Panc1 (cell line): Measurements from ENCODE around the gene HDGFL2. TPM values are rescaled to one million over a fixed set of nuclear protein-coding genes. Genes with fewer than 3 reads are reported as not detected.

Experiments
- ATAC-seq: fragments of 200-7000 bp; cut with Tn5 transposase; 2 replicates; pipeline ENCODE4 v1.9.1; 2020; ENCODE audit warnings: mild to moderate bottlenecking, moderate library complexity
- BruUV-seq: library from RNA; stranded (reverse); fragments of 400-500 nt; replicated peaks from 2 replicates; lab custom pipeline; 2021; lab: Mats Ljungman, UMichigan
- CTCF ChIA-PET: fragments of 300-600 bp; sonication (Branson Sonifier 250); formaldehyde crosslinking; loops from one replicate; lab custom pipeline; 2022; ENCODE audit warnings: antibody characterized with exemption; lab: Charles Lee
- POLR2A ChIA-PET: fragments of 300-600 bp; sonication (Branson Sonifier 250); formaldehyde crosslinking; loops from one replicate; lab custom pipeline; 2022; ENCODE audit warnings: antibody characterized with exemption; lab: Charles Lee
- DNase-seq: peaks from one replicate; pipeline ENCODE4 v3.0.0-alpha.2; 2010; ENCODE audit warnings: low read depth, low spot score
- H3K27ac ChIP-seq: 2 replicates; pipeline ENCODE4 v1.5.1; 2011; ENCODE audit warnings: mild to moderate bottlenecking, low read length, inconsistent platforms
- H3K27me3 ChIP-seq: fragments of 200-500 bp; sonication (Bioruptor generic); 2 replicates; pipeline ENCODE4 v1.6.0; 2014; ENCODE audit warnings: low read length, inconsistent platforms; ENCODE audit not compliant: control insufficient read depth, insufficient read depth
- H3K36me3 ChIP-seq: fragments of 200-500 bp; sonication (Bioruptor generic); 2 replicates; pipeline ENCODE4 v1.5.1; 2014; ENCODE audit warnings: inconsistent platforms, mild to moderate bottlenecking, low read length, moderate library complexity; ENCODE audit not compliant: control insufficient read depth, insufficient read depth
- H3K4me1 ChIP-seq: 2 replicates; pipeline ENCODE4 v1.5.1; 2011; ENCODE audit warnings: inconsistent platforms, mild to moderate bottlenecking, low read length, moderate library complexity; ENCODE audit not compliant: control insufficient read depth, insufficient read depth
- H3K4me3 ChIP-seq, 2 experiments: 2 replicates each; pipeline ENCODE4 v1.5.1; 2011 to 2012; ENCODE audit warnings: low read depth in 2 of 2, low read length in 2 of 2, mild to moderate bottlenecking in 2 of 2, inconsistent platforms in 1 of 2, moderate library complexity in 1 of 2
- H3K9me3 ChIP-seq: fragments of 200-500 bp; sonication (Bioruptor generic); 2 replicates; pipeline ENCODE4 v1.5.1; 2014; ENCODE audit warnings: low read depth, mild to moderate bottlenecking, inconsistent platforms, low read length, moderate library complexity; ENCODE audit not compliant: control insufficient read depth, insufficient read depth
- CTCF ChIP-seq: fragments of 450-650 bp; IDR thresholded peaks from 2 replicates; pipeline ENCODE4 v1.5.1; 2017; ENCODE audit warnings: mild to moderate bottlenecking
- POLR2AphosphoS5 ChIP-seq: IDR thresholded peaks from 2 replicates; pipeline ENCODE4 v1.6.1; 2012; ENCODE audit warnings: mild to moderate bottlenecking, low read depth, low read length, moderate library complexity
- REST ChIP-seq, 2 experiments: IDR thresholded peaks; 2 replicates each; pipeline ENCODE4 v1.6.1; 2011 to 2012; ENCODE audit warnings: low read depth in 2 of 2, control low read depth in 1 of 2, low read length in 1 of 2, mild to moderate bottlenecking in 1 of 2, moderate library complexity in 1 of 2; ENCODE audit not compliant: insufficient read depth in 1 of 2
- SIN3A ChIP-seq: IDR thresholded peaks from 2 replicates; pipeline ENCODE4 v1.6.1; 2012; ENCODE audit warnings: low read depth, mild to moderate bottlenecking, low read length, moderate library complexity, borderline replicate concordance; ENCODE audit not compliant: insufficient read depth
- TCF7L2 ChIP-seq: IDR thresholded peaks from 2 replicates; pipeline ENCODE4 v1.6.1; 2011; ENCODE audit warnings: mild to moderate bottlenecking, low read depth, low read length, inconsistent platforms
- in situ Hi-C: cut with HindIII; loops from 2 replicates; pipeline ENCODE4 v1.10.0; 2016; ENCODE audit warnings: low sequenced_read_pairs, low pct_unique_long_range_greater_than_20kb
- intact Hi-C: fragments of 100-400 bp; cut with micrococcal nuclease; formaldehyde crosslinking; loops from one replicate; pipeline ENCODE4 v1.10.0; 2022; ENCODE audit not compliant: unreplicated experiment
- total RNA-seq: library from RNA; stranded (reverse); gene quantifications from one replicate; pipeline ENCODE4 v1.2.1, GENCODE V29; 2021; ENCODE audit not compliant: unreplicated experiment

HDGFL2 gene
- total RNA-seq, 1 experiment from 2014 or later: 56.9 TPM

GRCh38 chr19:4550018-4550417, 77.9 kb downstream of the HDGFL2 start:
- no peak for TF ChIP-seq TCF7L2
- no peak for TF ChIP-seq CTCF
- no peak for TF ChIP-seq SIN3A
- TF ChIP-seq POLR2AphosphoS5: no peak
- TF ChIP-seq REST (IDR thresholded peaks at IDR 0.05; ENCODE audit: insufficient read depth in 1 of 2, low read depth in 2 of 2, low read length in 1 of 2): no peak
- Histone ChIP-seq H3K27me3 (no peaks in the 10 kb centered on the region), H3K9me3 (no peaks in the 10 kb centered on the region), H3K4me3 (no peak overlapping the region), H3K36me3 (no peaks in the 10 kb centered on the region), H3K27ac (no peak overlapping the region), H3K4me1 (no peaks in the 10 kb centered on the region)
- in situ Hi-C loops (no loop called here), intact Hi-C loops (no loop called here)
- ChIA-PET POLR2A (no interaction called here), CTCF (no interaction called here)
- ATAC-seq: no peak
- no TSS peak for BruUV-seq
- DNase-seq: no peak

- no peaks in the 10 kb centered on the region for H3K9me3 ChIP-seq
- H3K4me1 ChIP-seq: no peaks in the 10 kb centered on the region
- no peak for DNase-seq
- no peak for ATAC-seq
- no peaks in the 10 kb centered on the region for H3K27me3 ChIP-seq
- ChIA-PET POLR2A (no interaction called here), CTCF (no interaction called here)
- in situ Hi-C loops (no loop called here), intact Hi-C loops (no loop called here)
- TF ChIP-seq SIN3A (no peak), POLR2AphosphoS5 (no peak), TCF7L2 (no peak), REST (IDR thresholded peaks at IDR 0.05; ENCODE audit: insufficient read depth in 1 of 2, low read depth in 2 of 2, low read length in 1 of 2) (no peak), CTCF (no peak)
- no peak overlapping the region for H3K27ac ChIP-seq
- no peak overlapping the region for H3K4me3 ChIP-seq
- BruUV-seq: no TSS peak
- no peaks in the 10 kb centered on the region for H3K36me3 ChIP-seq
These were observed 78.5 kb downstream of the HDGFL2 start for GRCh38 chr19:4550479-4551050.
